ENCODE data around the gene TMEM266.

GRCh38 chr15:76208084-76208785 is 148.4 kb downstream of the TMEM266 start:
- TF ChIP-seq EZH2 (IDR thresholded peaks at IDR 0.05; ENCODE audit: borderline replicate concordance) (no peak), EZH2phosphoT487 (IDR thresholded peaks at IDR 0.05; ENCODE audit: low read depth, severe bottlenecking, unreplicated experiment) (no peak)
- TF ChIP-seq, protein P1, sequence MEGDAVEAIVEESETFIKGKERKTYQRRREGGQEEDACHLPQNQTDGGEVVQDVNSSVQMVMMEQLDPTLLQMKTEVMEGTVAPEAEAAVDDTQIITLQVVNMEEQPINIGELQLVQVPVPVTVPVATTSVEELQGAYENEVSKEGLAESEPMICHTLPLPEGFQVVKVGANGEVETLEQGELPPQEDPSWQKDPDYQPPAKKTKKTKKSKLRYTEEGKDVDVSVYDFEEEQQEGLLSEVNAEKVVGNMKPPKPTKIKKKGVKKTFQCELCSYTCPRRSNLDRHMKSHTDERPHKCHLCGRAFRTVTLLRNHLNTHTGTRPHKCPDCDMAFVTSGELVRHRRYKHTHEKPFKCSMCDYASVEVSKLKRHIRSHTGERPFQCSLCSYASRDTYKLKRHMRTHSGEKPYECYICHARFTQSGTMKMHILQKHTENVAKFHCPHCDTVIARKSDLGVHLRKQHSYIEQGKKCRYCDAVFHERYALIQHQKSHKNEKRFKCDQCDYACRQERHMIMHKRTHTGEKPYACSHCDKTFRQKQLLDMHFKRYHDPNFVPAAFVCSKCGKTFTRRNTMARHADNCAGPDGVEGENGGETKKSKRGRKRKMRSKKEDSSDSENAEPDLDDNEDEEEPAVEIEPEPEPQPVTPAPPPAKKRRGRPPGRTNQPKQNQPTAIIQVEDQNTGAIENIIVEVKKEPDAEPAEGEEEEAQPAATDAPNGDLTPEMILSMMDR (IDR thresholded peaks at IDR 0.05; ENCODE audit: poor library complexity): no peak

Measured in hepatocyte (in vitro differentiated cells).